IPS DF 6.9 (cell line): ENCODE data around the gene CEP152.

Experiments used
- DNase-seq: peaks from one replicate; pipeline ENCODE4 v3.0.0-alpha.2; 2013; ENCODE audit warnings: low read depth, low spot score
- H3K27ac ChIP-seq: one replicate; pipeline ENCODE4 v1.5.1; 2013; ENCODE audit warnings: low read length, control low read depth
- H3K27me3 ChIP-seq: 2 replicates; pipeline ENCODE4 v1.6.1; 2013; ENCODE audit warnings: mild to moderate bottlenecking, low read length; ENCODE audit not compliant: control insufficient read depth, insufficient read depth
- H3K36me3 ChIP-seq: 2 replicates; pipeline ENCODE4 v1.6.1; 2013; ENCODE audit warnings: low read length; ENCODE audit not compliant: control insufficient read depth, insufficient read depth
- H3K4me1 ChIP-seq: 2 replicates; pipeline ENCODE4 v1.6.1; 2013; ENCODE audit warnings: low read length; ENCODE audit not compliant: control insufficient read depth, insufficient read depth
- H3K4me3 ChIP-seq: 2 replicates; pipeline ENCODE4 v1.5.1; 2013; ENCODE audit warnings: mild to moderate bottlenecking, low read length
- H3K9me3 ChIP-seq: 2 replicates; pipeline ENCODE4 v1.6.1; 2013; ENCODE audit warnings: low read length, inconsistent platforms; ENCODE audit not compliant: control insufficient read depth, insufficient read depth
- WGBS: extraction: QIAGEN DNeasy Blood & Tissue Kit; methylation state at CpG from one replicate; pipeline ENCODE4 v1.1.7; 2013; ENCODE audit warnings: mixed read lengths, missing lambda C conversion rate; ENCODE audit not compliant: insufficient read length, insufficient coverage; 5-methylcytosine and 5-hydroxymethylcytosine counted together

The CEP152 gene

GRCh38 chr15:48806151-48806550 lies 4.7 kb downstream of the CEP152 start:
- Histone ChIP-seq H3K36me3 (no peaks in the 10 kb centered on the region), H3K27ac (no peak overlapping the region), H3K4me3 (no peak overlapping the region), H3K4me1 (no peaks in the 10 kb centered on the region), H3K27me3 (no peaks in the 10 kb centered on the region), H3K9me3 (no peaks in the 10 kb centered on the region)
- no CpG with 5 or more reads among the region's 2 CpGs for WGBS
- no peak for DNase-seq

- no CpG with 5 or more reads among the region's 2 CpGs for WGBS
- H3K9me3 ChIP-seq = no peaks in the 10 kb centered on the region
- no peak overlapping the region for H3K4me3 ChIP-seq
- H3K27me3 ChIP-seq = no peaks in the 10 kb centered on the region
- no peaks in the 10 kb centered on the region for H3K36me3 ChIP-seq
- no peaks in the 10 kb centered on the region for H3K4me1 ChIP-seq
- no peak for DNase-seq
- H3K27ac ChIP-seq = no peak overlapping the region
These were observed 5.3 kb downstream of the CEP152 start for GRCh38 chr15:48805591-48805990.

DNA sequence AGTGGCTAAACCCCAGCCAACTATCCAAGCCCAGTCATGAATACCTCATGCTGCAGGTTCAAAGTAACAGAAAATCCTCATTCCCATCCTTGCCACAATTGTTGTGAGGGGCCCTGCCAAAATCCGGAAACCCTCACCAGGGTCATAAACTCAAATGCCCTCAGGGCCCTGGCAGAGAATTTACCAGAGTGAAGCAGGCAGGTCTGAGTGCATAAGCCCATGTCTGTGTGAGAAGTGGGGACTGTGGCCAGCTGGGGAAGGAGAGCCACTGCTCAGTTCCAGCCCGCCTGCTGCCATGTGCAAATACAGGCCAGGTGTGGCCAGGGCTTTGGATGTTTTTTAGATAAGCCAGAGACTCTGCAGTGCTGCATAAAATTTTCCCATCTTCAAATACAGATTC lies 7.0 kb downstream of the CEP152 start:
- Histone ChIP-seq H3K27ac (no peak overlapping the region), H3K4me3 (no peak overlapping the region), H3K36me3 (no peaks in the 10 kb centered on the region), H3K27me3 (no peaks in the 10 kb centered on the region), H3K4me1 (no peaks in the 10 kb centered on the region), H3K9me3 (no peaks in the 10 kb centered on the region)
- DNase-seq = no peak
- WGBS = no CpG with 5 or more reads among the region's 2 CpGs

- Histone ChIP-seq H3K27ac (no peak overlapping the region), H3K27me3 (no peaks in the 10 kb centered on the region), H3K4me3 (no peak overlapping the region), H3K36me3 (no peaks in the 10 kb centered on the region), H3K9me3 (no peaks in the 10 kb centered on the region), H3K4me1 (no peaks in the 10 kb centered on the region)
- no peak for DNase-seq
These were observed 8.0 kb downstream of the CEP152 start for GRCh38 chr15:48802867-48803266.

DNA sequence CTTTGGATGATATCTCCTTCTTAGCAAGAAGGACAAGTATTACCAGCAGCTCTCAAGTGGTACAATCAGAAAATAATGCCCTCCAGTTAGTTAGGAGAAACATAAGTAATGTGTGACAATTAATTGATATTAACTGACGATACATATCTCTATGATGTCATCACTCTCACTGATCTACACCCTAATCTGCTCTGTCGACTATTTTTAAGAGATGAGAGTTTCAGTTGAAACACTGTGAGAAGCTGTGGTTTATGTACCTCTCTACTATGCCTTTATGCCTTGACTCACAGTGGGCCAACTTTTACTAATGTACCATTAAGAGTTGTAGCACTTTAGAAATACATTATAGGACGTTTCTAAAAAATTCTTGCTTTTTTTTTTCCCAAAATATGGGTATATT lies 8.6 kb downstream of the CEP152 start:
- no peak for DNase-seq
- Histone ChIP-seq H3K36me3 (no peaks in the 10 kb centered on the region), H3K4me1 (no peaks in the 10 kb centered on the region), H3K27me3 (no peaks in the 10 kb centered on the region), H3K4me3 (no peak overlapping the region), H3K9me3 (no peaks in the 10 kb centered on the region), H3K27ac (no peak overlapping the region)
- WGBS = no CpG with 5 or more reads among the region's 3 CpGs

DNA sequence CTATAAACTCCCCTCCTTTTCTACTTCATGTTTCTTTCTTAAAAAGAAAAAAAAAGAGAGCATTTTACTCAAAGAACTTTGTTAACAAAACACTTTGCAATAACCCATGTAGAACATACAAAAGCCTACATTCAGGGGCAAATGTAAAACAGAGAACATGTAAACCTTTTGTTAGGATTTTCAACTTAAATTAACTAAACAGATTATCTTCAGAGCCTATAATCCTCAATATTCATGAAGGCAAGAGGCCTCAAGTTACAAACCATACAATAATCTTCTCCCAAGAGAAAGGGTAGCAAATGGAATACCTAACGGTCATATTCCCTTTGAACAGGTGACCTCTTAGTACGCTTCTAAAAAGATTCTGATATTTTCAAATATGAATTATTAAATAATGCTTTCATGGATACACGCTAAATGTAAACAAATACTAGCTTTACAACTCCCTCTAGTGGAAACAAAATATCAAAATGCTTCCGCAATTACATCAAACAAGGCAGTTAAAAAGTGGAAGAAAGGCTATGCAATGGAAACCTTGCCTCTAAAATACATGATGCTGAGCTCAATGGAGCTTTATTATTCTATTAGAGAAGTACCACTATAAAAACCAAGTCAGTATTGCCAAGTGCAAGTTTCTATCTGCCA lies 9.9 kb downstream of the CEP152 start:
- Histone ChIP-seq H3K4me1 (no peaks in the 10 kb centered on the region), H3K4me3 (no peak overlapping the region), H3K9me3 (no peaks in the 10 kb centered on the region), H3K27ac (no peak overlapping the region), H3K27me3 (no peaks in the 10 kb centered on the region), H3K36me3 (no peaks in the 10 kb centered on the region)
- DNase-seq = no peak
- no CpG with 5 or more reads among the region's 4 CpGs for WGBS

DNA sequence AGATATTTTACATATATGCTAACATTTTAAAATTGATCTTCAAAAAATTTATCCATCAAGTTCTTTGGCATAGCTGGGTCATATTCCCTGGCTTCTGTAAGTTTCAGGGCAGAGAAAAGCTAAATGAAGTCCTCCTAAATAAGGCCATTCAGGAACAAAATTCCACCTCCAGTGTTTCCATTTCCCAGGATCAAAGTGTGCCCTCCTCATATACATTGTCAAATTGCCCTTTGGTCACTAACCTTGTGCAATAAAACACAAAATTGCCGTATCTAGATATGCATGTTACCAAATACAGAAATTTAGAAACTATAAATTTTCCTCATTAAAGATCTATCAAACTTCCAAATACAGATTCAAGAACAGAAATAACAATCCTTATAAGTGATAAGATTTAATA lies 10.6 kb downstream of the CEP152 start:
- no peaks in the 10 kb centered on the region for H3K36me3 ChIP-seq
- no peak overlapping the region for H3K4me3 ChIP-seq
- DNase-seq = no peak
- no peaks in the 10 kb centered on the region for H3K4me1 ChIP-seq
- H3K27me3 ChIP-seq = no peaks in the 10 kb centered on the region
- no peaks in the 10 kb centered on the region for H3K9me3 ChIP-seq
- H3K27ac ChIP-seq = no peak overlapping the region
- no CpG with 5 or more reads among the region's 1 CpG for WGBS

- H3K4me1 ChIP-seq = no peaks in the 10 kb centered on the region
- DNase-seq = no peak
- no CpG with 5 or more reads among the region's 1 CpG for WGBS
- H3K36me3 ChIP-seq = no peaks in the 10 kb centered on the region
- H3K4me3 ChIP-seq = no peak overlapping the region
- no peaks in the 10 kb centered on the region for H3K9me3 ChIP-seq
- no peak overlapping the region for H3K27ac ChIP-seq
- no peaks in the 10 kb centered on the region for H3K27me3 ChIP-seq
These were observed 12.6 kb downstream of the CEP152 start for GRCh38 chr15:48798319-48798718.

GRCh38 chr15:48796930-48797329 lies 13.9 kb downstream of the CEP152 start:
- H3K9me3 ChIP-seq = no peaks in the 10 kb centered on the region
- no peak overlapping the region for H3K4me3 ChIP-seq
- H3K27me3 ChIP-seq = no peaks in the 10 kb centered on the region
- DNase-seq = no peak
- no peaks in the 10 kb centered on the region for H3K36me3 ChIP-seq
- no peaks in the 10 kb centered on the region for H3K4me1 ChIP-seq
- H3K27ac ChIP-seq = no peak overlapping the region
- WGBS = no CpG with 5 or more reads among the region's 3 CpGs

- DNase-seq = no peak
- H3K4me1 ChIP-seq = no peaks in the 10 kb centered on the region
- H3K27me3 ChIP-seq = no peaks in the 10 kb centered on the region
- no peak overlapping the region for H3K27ac ChIP-seq
- no peak overlapping the region for H3K4me3 ChIP-seq
- no CpG with 5 or more reads among the region's 3 CpGs for WGBS
- H3K36me3 ChIP-seq = no peaks in the 10 kb centered on the region
- no peaks in the 10 kb centered on the region for H3K9me3 ChIP-seq
These were observed 14.3 kb downstream of the CEP152 start for GRCh38 chr15:48796521-48796920.

- WGBS = no CpG with 5 or more reads among the region's 3 CpGs
- Histone ChIP-seq H3K36me3 (no peaks in the 10 kb centered on the region), H3K9me3 (no peaks in the 10 kb centered on the region), H3K4me1 (no peaks in the 10 kb centered on the region), H3K4me3 (no peak overlapping the region), H3K27me3 (no peaks in the 10 kb centered on the region), H3K27ac (no peak overlapping the region)
- no peak for DNase-seq
These were observed 15.0 kb downstream of the CEP152 start for GRCh38 chr15:48795901-48796300.
